GM19023 (cell line): ENCODE measurements around the gene ABAT.
"Not testable (repeated sequence)": the region's sequence is repeated elsewhere in the genome, so short reads cannot be mapped to it uniquely, and the experiment has no call there.

ENCODE experiments used
- ATAC-seq: cut with Tn5 transposase; IDR thresholded peaks from one replicate; pipeline ENCODE4 v1.9.1; 2021; ENCODE audit warnings: mild to moderate bottlenecking, moderate library complexity; ENCODE audit not compliant: unreplicated experiment

ABAT gene

GRCh38 chr16:8678068-8678927 is 3.9 kb downstream of the ABAT start:
- no peak for ATAC-seq

- ATAC-seq, result no peak
Observed at GRCh38 chr16:8679151-8679550, 4.7 kb downstream of the ABAT start.

- no peak for ATAC-seq
Observed at GRCh38 chr16:8682551-8683259, 8.3 kb downstream of the ABAT start.

- no peak for ATAC-seq
Observed at GRCh38 chr16:8683640-8684039, 9.2 kb downstream of the ABAT start.

GRCh38 chr16:8685617-8686016 is 11.2 kb downstream of the ABAT start:
- ATAC-seq, result no peak

- no peak for ATAC-seq
Observed at GRCh38 chr16:8686031-8686621, 11.7 kb downstream of the ABAT start.

- no peak for ATAC-seq
Observed at GRCh38 chr16:8686879-8687278, 12.5 kb downstream of the ABAT start.

- no peak for ATAC-seq
Observed at GRCh38 chr16:8689686-8690085, 15.3 kb downstream of the ABAT start.

- ATAC-seq, result no peak
Observed at GRCh38 chr16:8691728-8692127, 17.3 kb downstream of the ABAT start.

- ATAC-seq, result no peak
Observed at GRCh38 chr16:8694795-8695728, 20.6 kb downstream of the ABAT start.

GRCh38 chr16:8696880-8697279 is 22.5 kb downstream of the ABAT start:
- ATAC-seq, result no peak

GRCh38 chr16:8697965-8698364 is 23.5 kb downstream of the ABAT start:
- no peak for ATAC-seq

GRCh38 chr16:8703693-8704092 is 29.3 kb downstream of the ABAT start:
- ATAC-seq, result no peak

GRCh38 chr16:8704098-8704497 is 29.7 kb downstream of the ABAT start:
- no peak for ATAC-seq

- not testable (repeated sequence) for ATAC-seq
Observed at GRCh38 chr16:8705100-8705822, 30.8 kb downstream of the ABAT start.

GRCh38 chr16:8708536-8708935 is 34.1 kb downstream of the ABAT start:
- no peak for ATAC-seq

- ATAC-seq, result no peak
Observed at GRCh38 chr16:8712589-8713361, 38.4 kb downstream of the ABAT start.

GRCh38 chr16:8713635-8714172 is 39.3 kb downstream of the ABAT start:
- no peak for ATAC-seq

GRCh38 chr16:8714174-8714573 is 39.8 kb downstream of the ABAT start:
- ATAC-seq, result no peak
